Fibroblast of lung (primary cell): Measurements from ENCODE around the gene CXCL11. TPM values are rescaled to one million over a fixed set of nuclear protein-coding genes. Genes with fewer than 3 reads are reported as not detected.
A peak's percentile ranks its signal among the peaks of the same experiment; 100 is the strongest.

Experiments
- DNase-seq, 2 donors: peaks; one replicate each; pipeline versions ENCODE4 v3.0.0 to v3.0.0-alpha.2; 2010; ENCODE audit warnings: low read depth in 2 of 2
- H2AFZ ChIP-seq: 2 replicates; pipeline ENCODE4 v1.5.1; 2012; ENCODE audit warnings: low read length, control low read depth, inconsistent platforms
- H3K27ac ChIP-seq: 2 replicates; pipeline ENCODE4 v1.5.1; 2011; ENCODE audit warnings: low read length, control low read depth; ENCODE audit not compliant: insufficient read depth
- H3K27me3 ChIP-seq: 2 replicates; pipeline ENCODE4 v1.5.1; 2011; ENCODE audit warnings: mild to moderate bottlenecking, low read length; ENCODE audit not compliant: control insufficient read depth, insufficient read depth
- H3K36me3 ChIP-seq: 2 replicates; pipeline ENCODE4 v1.5.1; 2011; ENCODE audit warnings: low read length; ENCODE audit not compliant: control insufficient read depth, insufficient read depth
- H3K4me1 ChIP-seq: 2 replicates; pipeline ENCODE4 v1.5.1; 2011; ENCODE audit warnings: low read length; ENCODE audit not compliant: control insufficient read depth, insufficient read depth; ENCODE audit errors: extremely low read depth
- H3K4me2 ChIP-seq: 2 replicates; pipeline ENCODE4 v1.5.1; 2011; ENCODE audit warnings: low read length, control low read depth; ENCODE audit not compliant: insufficient read depth; ENCODE audit errors: extremely low read depth
- H3K4me3 ChIP-seq, 4 experiments: fragments of 200-600 bp in 1 of 4; sonication (generic) in 1 of 4; replicated peaks in 1 of 4; 2 replicates each; pipeline ENCODE4 v1.5.1; 2011 to 2016; ENCODE audit warnings: low read length in 4 of 4, low read depth in 3 of 4, mild to moderate bottlenecking in 3 of 4, control low read depth in 2 of 4, inconsistent platforms in 1 of 4, mixed read lengths in 1 of 4; ENCODE audit not compliant: insufficient read depth in 1 of 4; ENCODE audit errors: control extremely low read depth in 1 of 4
- H3K79me2 ChIP-seq: 2 replicates; pipeline ENCODE4 v1.5.1; 2012; ENCODE audit warnings: mild to moderate bottlenecking, low read length, inconsistent platforms; ENCODE audit not compliant: control insufficient read depth, insufficient read depth
- H3K9ac ChIP-seq: 2 replicates; pipeline ENCODE4 v1.5.1; 2011; ENCODE audit warnings: mild to moderate bottlenecking, low read length, control low read depth; ENCODE audit not compliant: insufficient read depth
- H3K9me3 ChIP-seq: 2 replicates; pipeline ENCODE4 v1.5.1; 2012; ENCODE audit warnings: low read depth, low read length; ENCODE audit not compliant: control insufficient read depth, insufficient read depth
- H4K20me1 ChIP-seq: 2 replicates; pipeline ENCODE4 v1.5.1; 2011; ENCODE audit warnings: low read length; ENCODE audit not compliant: control insufficient read depth, insufficient read depth; ENCODE audit errors: extremely low read depth
- CTCF ChIP-seq, 2 donors: IDR thresholded peaks in 1 of 2; conservative IDR thresholded peaks in 1 of 2; 1 replicate in 1 of 2; 2 replicates in 1 of 2; pipeline ENCODE4 v1.5.1; 2011 to 2012; ENCODE audit warnings: low read length in 2 of 2, control low read depth in 1 of 2, inconsistent platforms in 1 of 2, low read depth in 1 of 2, mild to moderate bottlenecking in 1 of 2
- EZH2 ChIP-seq: IDR thresholded peaks from 2 replicates; pipeline ENCODE4 v1.5.1; 2012; ENCODE audit warnings: low read length, control low read depth, mild to moderate bottlenecking; ENCODE audit errors: missing control alignments
- polyA plus RNA-seq, 2 donors: library from polyadenylated mRNA; depleted of rRNA in 1 of 2; stranded (reverse) in 1 of 2; unstranded in 1 of 2; fragments of >200 nt; gene quantifications; 2 replicates each; pipeline ENCODE4 v1.2.1, GENCODE V29; 2011 to 2012; ENCODE audit warnings: missing spikeins in 1 of 2
- total RNA-seq: library from RNA; depleted of rRNA; stranded (reverse); fragments of >200 nt; gene quantifications from 2 replicates; pipeline ENCODE4 v1.2.1, GENCODE V29; 2014

Gene CXCL11
- total and polyA plus RNA-seq, 2 donors (not counting 1 experiment from before 2014, with no cell fraction given), result not detected

GRCh38 chr4:76011018-76011670 is 24.7 kb downstream of the CXCL11 start:
- no peaks in the 10 kb centered on the region for H3K36me3 ChIP-seq
- peak overlapping the region; percentile 74 for H3K27ac ChIP-seq
- TF ChIP-seq EZH2, result no peak
- no peak for TF ChIP-seq CTCF (conservative IDR thresholded peaks at IDR 0.05 in 1 of 2, IDR thresholded peaks at IDR 0.05 in 1 of 2; ENCODE audit: low read depth in 1 of 2, low read length in 2 of 2)
- H3K4me2 ChIP-seq, result peak overlapping the region; percentile 55
- no peak overlapping the region for H3K4me3 ChIP-seq
- H3K79me2 ChIP-seq, result no peaks in the 10 kb centered on the region
- peak overlapping the region; percentile 93 for H2AFZ ChIP-seq
- H3K9me3 ChIP-seq, result no peaks in the 10 kb centered on the region
- no peaks in the 10 kb centered on the region for H3K27me3 ChIP-seq
- peaks cover 6% of the 10 kb centered on the region for H3K4me1 ChIP-seq
- no peak overlapping the region for H3K9ac ChIP-seq
- DNase-seq, result no peak
- no peaks in the 10 kb centered on the region for H4K20me1 ChIP-seq

GRCh38 chr4:76010576-76010975 is 25.3 kb downstream of the CXCL11 start:
- Histone ChIP-seq H3K4me3 (no peak overlapping the region), H3K4me1 (peaks cover 6% of the 10 kb centered on the region), H4K20me1 (no peaks in the 10 kb centered on the region), H2AFZ (no peak overlapping the region), H3K27me3 (no peaks in the 10 kb centered on the region), H3K79me2 (no peaks in the 10 kb centered on the region), H3K9ac (no peak overlapping the region), H3K4me2 (no peak overlapping the region), H3K27ac (no peak overlapping the region), H3K9me3 (no peaks in the 10 kb centered on the region), H3K36me3 (no peaks in the 10 kb centered on the region)
- no peak for DNase-seq
- TF ChIP-seq CTCF (conservative IDR thresholded peaks at IDR 0.05 in 1 of 2, IDR thresholded peaks at IDR 0.05 in 1 of 2; ENCODE audit: low read depth in 1 of 2, low read length in 2 of 2), result no peak
- TF ChIP-seq EZH2, result no peak

- no peak for DNase-seq
- H3K79me2 ChIP-seq, result no peaks in the 10 kb centered on the region
- no peak overlapping the region for H3K9ac ChIP-seq
- H3K4me2 ChIP-seq, result no peak overlapping the region
- H4K20me1 ChIP-seq, result no peaks in the 10 kb centered on the region
- H3K4me3 ChIP-seq, result no peak overlapping the region
- no peak overlapping the region for H2AFZ ChIP-seq
- peaks cover 6% of the 10 kb centered on the region for H3K4me1 ChIP-seq
- no peaks in the 10 kb centered on the region for H3K36me3 ChIP-seq
- TF ChIP-seq CTCF (conservative IDR thresholded peaks at IDR 0.05 in 1 of 2, IDR thresholded peaks at IDR 0.05 in 1 of 2; ENCODE audit: low read depth in 1 of 2, low read length in 2 of 2) (no peak), EZH2 (no peak)
- no peak overlapping the region for H3K27ac ChIP-seq
- no peaks in the 10 kb centered on the region for H3K9me3 ChIP-seq
- H3K27me3 ChIP-seq, result no peaks in the 10 kb centered on the region
Observed at GRCh38 chr4:76009311-76009710, 26.6 kb downstream of the CXCL11 start.
